HG02852 (cell line): ENCODE results near the gene FHDC1.

Experiments used
- ATAC-seq: cut with Tn5 transposase; IDR thresholded peaks from one replicate; pipeline ENCODE4 v1.9.1; 2021; ENCODE audit warnings: mild to moderate bottlenecking, moderate library complexity; ENCODE audit not compliant: unreplicated experiment

Gene FHDC1

DNA sequence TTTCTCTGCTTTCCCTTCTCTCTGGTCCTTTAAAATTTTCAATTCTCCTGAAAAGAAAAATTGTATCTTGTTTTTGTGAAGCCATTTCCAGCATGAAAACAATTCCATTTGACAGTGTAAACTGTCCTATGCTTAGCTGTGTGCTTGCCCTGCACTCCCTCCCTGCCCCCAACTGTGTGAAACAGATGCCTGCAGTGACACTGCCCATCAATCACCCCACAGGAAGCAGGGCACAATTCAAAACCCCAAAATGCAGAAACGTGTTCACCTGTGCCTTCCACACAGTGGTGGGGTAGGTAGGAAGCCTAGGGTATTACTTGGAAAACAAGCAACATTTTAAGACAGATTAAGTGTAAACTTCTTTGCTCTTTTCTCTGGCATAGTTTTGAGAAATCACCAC, 6.2 kb upstream of the FHDC1 start:
- ATAC-seq, result no peak

GRCh38 chr4:152935143-152935542, 980 bp upstream of the FHDC1 start:
- ATAC-seq, result no peak

GRCh38 chr4:152936446-152937335, 568 bp downstream of the FHDC1 start:
- peak; percentile 17 for ATAC-seq

- peak; percentile 46 for ATAC-seq
Measured at GRCh38 chr4:152937336-152938236, 1.5 kb downstream of the FHDC1 start.

DNA sequence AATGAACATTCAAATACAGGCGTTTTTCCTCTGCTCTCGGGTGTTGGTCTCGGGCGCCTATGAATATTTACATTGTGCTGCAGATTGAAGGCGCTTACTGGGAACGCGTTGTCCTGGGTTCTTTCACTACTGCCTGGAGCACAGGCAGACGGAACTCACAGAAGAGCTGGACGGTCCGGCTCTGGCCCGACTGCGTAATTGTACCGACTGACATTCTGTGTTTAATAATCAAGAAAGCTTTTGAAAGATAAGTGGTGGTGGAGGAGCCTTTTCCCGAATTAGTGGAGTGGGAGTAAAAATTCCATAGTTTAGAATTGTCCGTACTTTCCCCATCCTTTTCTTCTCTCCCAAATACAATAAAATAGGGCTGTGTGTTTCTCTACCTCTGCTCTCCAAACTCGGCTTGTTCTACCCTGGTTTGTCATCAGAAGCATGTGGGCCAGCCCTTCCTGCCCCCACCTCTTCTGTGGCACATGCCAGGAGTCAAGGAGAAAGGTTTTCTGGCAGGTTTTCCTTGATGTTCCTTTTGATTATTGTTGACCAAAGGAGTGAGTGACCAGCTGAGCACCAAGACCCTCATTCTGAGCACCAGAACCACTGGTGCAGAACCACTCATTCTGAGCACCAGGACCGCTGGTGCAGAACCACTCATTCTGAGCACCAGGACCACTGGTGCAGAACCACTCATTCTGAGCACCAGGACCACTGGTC, 2.3 kb downstream of the FHDC1 start:
- no peak for ATAC-seq

DNA sequence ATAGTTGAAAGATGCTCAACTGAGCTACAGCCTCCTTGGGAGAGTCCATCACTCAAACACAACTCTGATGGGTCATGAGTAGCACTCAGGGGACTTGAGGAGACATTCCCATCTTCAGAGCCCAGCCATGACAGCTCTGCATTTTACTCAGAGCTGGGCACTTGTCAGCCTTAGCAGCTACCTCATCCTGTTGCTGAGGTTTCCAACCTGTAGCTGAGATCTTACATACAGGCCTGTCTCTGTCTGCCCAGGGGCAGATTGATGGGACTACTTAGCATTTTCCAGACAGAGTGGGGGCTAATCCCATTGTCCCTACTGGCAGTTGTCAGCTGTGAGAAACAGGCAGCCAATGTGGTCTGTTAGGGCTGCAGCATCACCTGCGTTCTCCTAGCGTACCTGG, 3.5 kb downstream of the FHDC1 start:
- no peak for ATAC-seq

DNA sequence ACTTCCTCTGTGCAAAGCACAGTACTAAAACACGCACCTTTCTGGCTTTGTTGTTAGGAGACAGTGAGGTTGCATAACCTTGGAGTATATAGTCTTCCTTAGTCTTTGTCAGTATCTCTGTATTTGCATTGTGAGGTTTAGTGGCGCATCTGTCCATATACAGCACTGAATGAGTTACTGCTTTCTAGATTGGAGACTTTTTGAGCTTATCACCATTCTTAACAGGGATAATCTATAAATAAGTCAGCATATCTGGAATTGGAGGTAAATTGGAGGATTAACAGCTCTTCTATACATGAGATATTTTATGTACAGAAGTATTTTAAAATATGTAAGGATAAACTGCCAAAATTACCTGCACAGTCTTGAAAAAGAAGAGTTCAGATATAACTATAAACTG, 4.3 kb downstream of the FHDC1 start:
- no peak for ATAC-seq

- no peak for ATAC-seq
Measured at GRCh38 chr4:152941411-152941810, 5.3 kb downstream of the FHDC1 start.

GRCh38 chr4:152942346-152942745, 6.2 kb downstream of the FHDC1 start:
- no peak for ATAC-seq

GRCh38 chr4:152943672-152944071, 7.5 kb downstream of the FHDC1 start:
- ATAC-seq, result no peak

DNA sequence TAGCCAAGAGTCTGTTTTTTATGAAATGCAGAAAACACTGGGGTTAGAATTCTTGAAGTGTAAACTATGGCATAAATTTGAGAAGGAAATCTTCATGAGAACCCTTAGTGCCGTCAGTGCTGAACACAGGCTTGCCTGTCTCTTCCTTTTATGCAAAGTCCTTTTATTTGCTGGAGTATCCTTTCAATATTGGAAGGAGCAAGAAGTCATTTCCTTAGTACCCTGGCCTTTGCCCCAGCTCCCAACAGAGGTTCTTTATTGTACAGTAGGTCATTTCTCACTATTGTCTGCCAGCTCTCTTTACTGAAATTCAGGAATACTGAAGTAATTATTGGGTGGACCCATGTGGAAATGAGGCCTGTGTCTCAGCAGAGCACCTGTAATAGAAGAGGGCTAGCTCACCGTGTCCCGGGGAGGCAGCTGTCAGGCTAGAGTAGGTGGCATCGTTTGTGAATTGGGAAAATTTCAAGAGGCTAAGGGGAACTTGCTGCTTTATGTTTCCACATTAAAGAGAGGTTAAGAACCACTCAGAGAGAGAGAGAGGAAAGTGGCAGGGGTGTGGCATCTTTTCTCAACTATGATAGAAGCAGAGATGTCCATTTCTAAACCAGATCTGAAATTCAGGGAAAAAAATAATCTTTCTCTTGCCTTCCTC, 8.7 kb downstream of the FHDC1 start:
- no peak for ATAC-seq

DNA sequence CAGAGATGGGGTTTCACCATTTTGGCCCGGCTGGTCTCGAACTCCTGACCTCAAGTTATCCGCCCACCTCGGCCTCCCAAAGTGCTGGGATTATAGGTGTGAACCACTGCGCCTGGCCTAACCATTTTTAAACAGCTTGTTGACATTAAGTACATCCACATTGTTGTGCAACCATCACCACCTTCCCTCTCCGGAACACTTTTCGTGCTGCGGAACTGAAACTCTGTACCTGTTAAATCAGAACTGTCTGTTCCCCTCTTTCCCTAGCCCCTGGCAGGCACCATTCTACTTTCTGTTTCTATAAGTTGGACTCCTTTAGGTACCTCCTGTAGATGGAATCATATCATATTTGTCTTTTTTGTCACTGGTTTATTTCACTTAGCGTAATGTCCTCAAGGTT, 9.5 kb downstream of the FHDC1 start:
- ATAC-seq, result no peak

DNA sequence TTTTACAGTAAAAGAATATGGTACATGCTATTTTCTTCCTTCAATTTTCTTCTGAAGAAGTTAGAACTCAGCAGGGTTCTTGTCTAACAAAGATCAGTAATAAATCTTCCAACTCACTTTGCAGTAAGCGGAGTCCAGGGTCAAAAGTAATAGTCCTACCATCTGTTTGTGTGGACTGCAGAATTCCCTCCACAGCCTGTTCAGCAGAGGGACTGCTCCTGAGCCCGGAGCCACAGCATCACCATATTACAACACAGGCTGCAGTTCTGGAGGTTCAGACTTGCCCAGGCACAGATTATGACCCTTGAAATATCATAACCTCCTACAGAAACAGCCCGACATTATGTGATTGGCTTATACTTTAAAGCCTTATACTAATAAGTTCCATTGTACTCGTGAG, 10.3 kb downstream of the FHDC1 start:
- no peak for ATAC-seq

DNA sequence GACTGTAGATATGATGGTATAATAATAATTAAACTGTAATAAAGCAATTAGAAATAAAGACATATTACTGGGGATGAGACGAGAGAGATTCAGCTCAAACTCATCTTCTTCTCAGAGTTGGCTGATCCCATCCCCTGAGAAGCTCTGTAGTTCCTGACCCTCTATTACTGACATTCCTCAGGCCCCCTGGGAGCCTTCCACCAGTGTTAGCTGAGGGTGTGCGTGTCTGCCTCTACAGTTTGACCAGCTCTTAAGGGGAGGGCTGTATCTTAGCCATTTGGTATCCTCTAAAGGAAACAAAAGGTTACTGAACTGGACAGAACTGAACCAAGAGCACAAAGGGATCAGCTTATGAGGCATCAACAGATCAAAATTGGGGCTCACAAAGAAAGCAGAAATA, 11.2 kb downstream of the FHDC1 start:
- no peak for ATAC-seq

DNA sequence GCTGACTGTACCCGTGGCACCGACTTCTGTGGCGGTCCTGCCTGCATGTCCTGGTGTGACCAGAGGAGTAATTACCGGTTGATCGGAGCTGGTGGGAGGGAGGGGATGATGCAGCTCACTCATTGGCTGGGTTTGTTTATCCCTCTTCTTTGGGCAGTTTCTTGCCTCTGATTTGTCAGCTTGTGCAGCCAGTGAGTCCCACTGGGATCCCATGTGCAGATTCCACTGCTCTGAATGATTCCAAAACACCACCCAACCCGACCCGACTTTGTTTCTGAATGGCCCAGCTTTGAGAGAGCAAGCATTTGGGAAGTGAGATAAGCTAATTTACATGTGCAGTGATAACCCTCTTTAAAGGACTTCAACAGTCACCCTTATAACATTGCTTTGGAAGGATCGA, 13.8 kb downstream of the FHDC1 start:
- ATAC-seq, result no peak

- no peak for ATAC-seq
Measured at GRCh38 chr4:152950402-152951274, 14.5 kb downstream of the FHDC1 start.

DNA sequence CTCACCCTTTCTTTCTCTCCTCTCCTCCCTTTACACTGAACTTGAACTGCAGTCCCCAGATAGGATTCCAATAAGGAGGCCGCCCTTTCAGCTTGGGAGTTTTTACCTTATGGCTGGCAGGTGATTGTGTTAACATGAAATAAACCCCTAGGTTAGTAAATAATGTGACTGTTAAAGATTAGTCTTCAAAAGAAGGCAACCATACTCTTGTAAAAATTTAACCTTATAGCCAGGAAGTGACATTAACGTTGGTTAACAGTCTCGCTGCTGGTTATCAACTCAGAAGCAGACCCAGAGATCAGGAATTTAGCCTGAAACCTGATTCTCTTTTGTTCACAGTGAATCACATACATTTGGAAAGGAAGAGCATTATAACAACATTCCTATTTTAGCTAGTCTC, 15.2 kb downstream of the FHDC1 start:
- no peak for ATAC-seq

GRCh38 chr4:152953514-152953913, 17.4 kb downstream of the FHDC1 start:
- no peak for ATAC-seq

GRCh38 chr4:152954741-152955140, 18.6 kb downstream of the FHDC1 start:
- no peak for ATAC-seq

- ATAC-seq, result no peak
Measured at GRCh38 chr4:152956147-152956546, 20.0 kb downstream of the FHDC1 start.
